ENCODE results near the gene PDGFD.

GRCh38 chr11:103923451-103923931 lies 240.5 kb downstream of the PDGFD start:
- TF ChIP-seq CTCF (IDR thresholded peaks at IDR 0.05) (no peak), POLR2A (IDR thresholded peaks at IDR 0.05) (no peak), EP300 (IDR thresholded peaks at IDR 0.05) (no peak)

Data from ovary (tissue), 3 donors.